Measurements from ENCODE around the gene MINDY2.

MINDY2 gene

GRCh38 chr15:58886921-58887320 lies 115.8 kb downstream of the MINDY2 start:
- TF ChIP-seq ZNF274 (IDR thresholded peaks at IDR 0.05; ENCODE audit: low read depth, low read length) (no peak), YY1 (IDR thresholded peaks at IDR 0.05; ENCODE audit: insufficient read depth, insufficient read length) (no peak)
- Histone ChIP-seq H3K36me3 (ENCODE audit: insufficient read depth, insufficient read length, low read length) (peaks cover 94% of the 10 kb centered on the region), H3K27me3 (ENCODE audit: insufficient read depth, insufficient read length) (no peaks in the 10 kb centered on the region), H3K4me3 (ENCODE audit: insufficient read length, low read depth) (no peak overlapping the region), H3K9ac (ENCODE audit: insufficient read length, low read depth) (no peak overlapping the region), H3K9me3 (ENCODE audit: insufficient read depth, low read length) (no peaks in the 10 kb centered on the region), H3K4me1 (ENCODE audit: insufficient read depth, insufficient read length) (no peaks in the 10 kb centered on the region)
- DNase-seq (ENCODE audit: low read depth, low spot score) = no peak

- H3K9me3 ChIP-seq (ENCODE audit: insufficient read depth, low read length) = no peaks in the 10 kb centered on the region
- H3K4me1 ChIP-seq (ENCODE audit: insufficient read depth, insufficient read length) = no peaks in the 10 kb centered on the region
- no peaks in the 10 kb centered on the region for H3K27me3 ChIP-seq (ENCODE audit: insufficient read depth, insufficient read length)
- no peak overlapping the region for H3K9ac ChIP-seq (ENCODE audit: insufficient read length, low read depth)
- no peak for DNase-seq (ENCODE audit: low read depth, low spot score)
- peaks cover 97% of the 10 kb centered on the region for H3K36me3 ChIP-seq (ENCODE audit: insufficient read depth, insufficient read length, low read length)
- TF ChIP-seq ZNF274 (IDR thresholded peaks at IDR 0.05; ENCODE audit: low read depth, low read length) = no peak
- TF ChIP-seq SUZ12 (IDR thresholded peaks at IDR 0.05; ENCODE audit: extremely low read depth, insufficient read depth, insufficient read length) = no peak
- TF ChIP-seq YY1 (IDR thresholded peaks at IDR 0.05; ENCODE audit: insufficient read depth, insufficient read length) = no peak
- no peak overlapping the region for H3K4me3 ChIP-seq (ENCODE audit: insufficient read length, low read depth)
Measured at GRCh38 chr15:58889363-58889762, 118.3 kb downstream of the MINDY2 start.

GRCh38 chr15:58898150-58898680 lies 127.1 kb downstream of the MINDY2 start:
- no peak overlapping the region for H3K4me3 ChIP-seq (ENCODE audit: insufficient read length, low read depth)
- H3K9me3 ChIP-seq (ENCODE audit: insufficient read depth, low read length) = no peaks in the 10 kb centered on the region
- no peak for TF ChIP-seq YY1 (IDR thresholded peaks at IDR 0.05; ENCODE audit: insufficient read depth, insufficient read length)
- no peak for TF ChIP-seq SUZ12 (IDR thresholded peaks at IDR 0.05; ENCODE audit: extremely low read depth, insufficient read depth, insufficient read length)
- TF ChIP-seq ZNF274 (IDR thresholded peaks at IDR 0.05; ENCODE audit: low read depth, low read length) = no peak
- DNase-seq (ENCODE audit: low read depth, low spot score) = no peak
- H3K36me3 ChIP-seq (ENCODE audit: insufficient read depth, insufficient read length, low read length) = peaks cover 74% of the 10 kb centered on the region
- no peak overlapping the region for H3K9ac ChIP-seq (ENCODE audit: insufficient read length, low read depth)
- H3K4me1 ChIP-seq (ENCODE audit: insufficient read depth, insufficient read length) = no peaks in the 10 kb centered on the region
- H3K27me3 ChIP-seq (ENCODE audit: insufficient read depth, insufficient read length) = no peaks in the 10 kb centered on the region

GRCh38 chr15:58900631-58901030 lies 129.5 kb downstream of the MINDY2 start:
- no peak for DNase-seq (ENCODE audit: low read depth, low spot score)
- H3K36me3 ChIP-seq (ENCODE audit: insufficient read depth, insufficient read length, low read length) = peaks cover 71% of the 10 kb centered on the region
- no peaks in the 10 kb centered on the region for H3K27me3 ChIP-seq (ENCODE audit: insufficient read depth, insufficient read length)
- no peaks in the 10 kb centered on the region for H3K4me1 ChIP-seq (ENCODE audit: insufficient read depth, insufficient read length)
- H3K4me3 ChIP-seq (ENCODE audit: insufficient read length, low read depth) = no peak overlapping the region
- no peak for TF ChIP-seq SUZ12 (IDR thresholded peaks at IDR 0.05; ENCODE audit: extremely low read depth, insufficient read depth, insufficient read length)
- no peak for TF ChIP-seq ZNF274 (IDR thresholded peaks at IDR 0.05; ENCODE audit: low read depth, low read length)
- no peak for TF ChIP-seq YY1 (IDR thresholded peaks at IDR 0.05; ENCODE audit: insufficient read depth, insufficient read length)
- no peaks in the 10 kb centered on the region for H3K9me3 ChIP-seq (ENCODE audit: insufficient read depth, low read length)
- H3K9ac ChIP-seq (ENCODE audit: insufficient read length, low read depth) = no peak overlapping the region

- Histone ChIP-seq H3K27me3 (ENCODE audit: insufficient read depth, insufficient read length) (no peaks in the 10 kb centered on the region), H3K9me3 (ENCODE audit: insufficient read depth, low read length) (no peaks in the 10 kb centered on the region), H3K36me3 (ENCODE audit: insufficient read depth, insufficient read length, low read length) (peaks cover 53% of the 10 kb centered on the region), H3K4me1 (ENCODE audit: insufficient read depth, insufficient read length) (no peaks in the 10 kb centered on the region), H3K9ac (ENCODE audit: insufficient read length, low read depth) (no peak overlapping the region), H3K4me3 (ENCODE audit: insufficient read length, low read depth) (no peak overlapping the region)
- DNase-seq (ENCODE audit: low read depth, low spot score) = no peak
- no peak for TF ChIP-seq ZNF274 (IDR thresholded peaks at IDR 0.05; ENCODE audit: low read depth, low read length)
- TF ChIP-seq SUZ12 (IDR thresholded peaks at IDR 0.05; ENCODE audit: extremely low read depth, insufficient read depth, insufficient read length) = no peak
- no peak for TF ChIP-seq YY1 (IDR thresholded peaks at IDR 0.05; ENCODE audit: insufficient read depth, insufficient read length)
Measured at GRCh38 chr15:58908550-58909309, 137.6 kb downstream of the MINDY2 start.

- DNase-seq (ENCODE audit: low read depth, low spot score) = no peak
- H3K27me3 ChIP-seq (ENCODE audit: insufficient read depth, insufficient read length) = no peaks in the 10 kb centered on the region
- no peaks in the 10 kb centered on the region for H3K9me3 ChIP-seq (ENCODE audit: insufficient read depth, low read length)
- H3K9ac ChIP-seq (ENCODE audit: insufficient read length, low read depth) = no peak overlapping the region
- H3K4me3 ChIP-seq (ENCODE audit: insufficient read length, low read depth) = no peak overlapping the region
- H3K36me3 ChIP-seq (ENCODE audit: insufficient read depth, insufficient read length, low read length) = peaks cover 53% of the 10 kb centered on the region
- TF ChIP-seq SUZ12 (IDR thresholded peaks at IDR 0.05; ENCODE audit: extremely low read depth, insufficient read depth, insufficient read length) (no peak), YY1 (IDR thresholded peaks at IDR 0.05; ENCODE audit: insufficient read depth, insufficient read length) (no peak), ZNF274 (IDR thresholded peaks at IDR 0.05; ENCODE audit: low read depth, low read length) (no peak)
- H3K4me1 ChIP-seq (ENCODE audit: insufficient read depth, insufficient read length) = no peaks in the 10 kb centered on the region
Measured at GRCh38 chr15:58909616-58910015, 138.5 kb downstream of the MINDY2 start.

GRCh38 chr15:58910456-58910855 lies 139.4 kb downstream of the MINDY2 start:
- DNase-seq (ENCODE audit: low read depth, low spot score) = no peak
- Histone ChIP-seq H3K4me1 (ENCODE audit: insufficient read depth, insufficient read length) (no peaks in the 10 kb centered on the region), H3K27me3 (ENCODE audit: insufficient read depth, insufficient read length) (no peaks in the 10 kb centered on the region), H3K9ac (ENCODE audit: insufficient read length, low read depth) (no peak overlapping the region), H3K36me3 (ENCODE audit: insufficient read depth, insufficient read length, low read length) (peaks cover 53% of the 10 kb centered on the region), H3K4me3 (ENCODE audit: insufficient read length, low read depth) (no peak overlapping the region), H3K9me3 (ENCODE audit: insufficient read depth, low read length) (no peaks in the 10 kb centered on the region)
- TF ChIP-seq YY1 (IDR thresholded peaks at IDR 0.05; ENCODE audit: insufficient read depth, insufficient read length) (no peak), ZNF274 (IDR thresholded peaks at IDR 0.05; ENCODE audit: low read depth, low read length) (no peak), SUZ12 (IDR thresholded peaks at IDR 0.05; ENCODE audit: extremely low read depth, insufficient read depth, insufficient read length) (no peak)

Measured in NT2/D1 (cell line).